ENCODE measurements around the gene AGT. TPM values are rescaled to one million over a fixed set of nuclear protein-coding genes. Genes with fewer than 3 reads are reported as not detected.

Gene AGT
- total RNA-seq, 1 donor from 2014 or later, result 118 TPM

DNA sequence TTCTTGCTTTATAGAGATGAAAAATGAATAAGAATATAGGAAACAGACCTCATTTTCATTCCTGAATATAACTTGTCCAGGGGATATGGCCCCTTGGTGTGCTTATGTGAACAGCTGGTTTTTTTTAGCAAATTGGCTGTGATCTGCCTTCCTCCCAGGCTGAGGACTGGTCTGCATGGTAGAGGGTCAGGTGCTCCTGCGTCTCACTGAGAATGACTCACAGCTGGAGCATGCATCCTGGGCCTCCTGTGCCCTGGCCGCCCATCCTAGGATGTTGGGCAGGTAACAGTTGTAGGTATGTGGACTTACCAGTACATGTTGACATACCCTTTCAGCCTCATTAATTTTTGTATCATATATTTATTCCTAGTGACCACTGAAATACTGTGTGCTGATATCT is 29.8 kb downstream of the AGT start:
- Mint-ChIP-seq H3K27me3 (ENCODE audit: low read depth) (no peaks in the 10 kb centered on the region), H3K36me3 (ENCODE audit: low read depth) (peaks cover 23% of the 10 kb centered on the region), H3K9me3 (ENCODE audit: low read depth) (no peaks in the 10 kb centered on the region), H3K4me3 (ENCODE audit: unreplicated experiment) (no peak overlapping the region), H3K4me1 (ENCODE audit: low read depth) (peaks cover 25% of the 10 kb centered on the region), H3K27ac (ENCODE audit: unreplicated experiment) (no peak overlapping the region)
- TF ChIP-seq, protein P1, sequence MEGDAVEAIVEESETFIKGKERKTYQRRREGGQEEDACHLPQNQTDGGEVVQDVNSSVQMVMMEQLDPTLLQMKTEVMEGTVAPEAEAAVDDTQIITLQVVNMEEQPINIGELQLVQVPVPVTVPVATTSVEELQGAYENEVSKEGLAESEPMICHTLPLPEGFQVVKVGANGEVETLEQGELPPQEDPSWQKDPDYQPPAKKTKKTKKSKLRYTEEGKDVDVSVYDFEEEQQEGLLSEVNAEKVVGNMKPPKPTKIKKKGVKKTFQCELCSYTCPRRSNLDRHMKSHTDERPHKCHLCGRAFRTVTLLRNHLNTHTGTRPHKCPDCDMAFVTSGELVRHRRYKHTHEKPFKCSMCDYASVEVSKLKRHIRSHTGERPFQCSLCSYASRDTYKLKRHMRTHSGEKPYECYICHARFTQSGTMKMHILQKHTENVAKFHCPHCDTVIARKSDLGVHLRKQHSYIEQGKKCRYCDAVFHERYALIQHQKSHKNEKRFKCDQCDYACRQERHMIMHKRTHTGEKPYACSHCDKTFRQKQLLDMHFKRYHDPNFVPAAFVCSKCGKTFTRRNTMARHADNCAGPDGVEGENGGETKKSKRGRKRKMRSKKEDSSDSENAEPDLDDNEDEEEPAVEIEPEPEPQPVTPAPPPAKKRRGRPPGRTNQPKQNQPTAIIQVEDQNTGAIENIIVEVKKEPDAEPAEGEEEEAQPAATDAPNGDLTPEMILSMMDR (IDR thresholded peaks at IDR 0.05), result no peak
- no peak for DNase-seq (ENCODE audit: low spot score)

DNA sequence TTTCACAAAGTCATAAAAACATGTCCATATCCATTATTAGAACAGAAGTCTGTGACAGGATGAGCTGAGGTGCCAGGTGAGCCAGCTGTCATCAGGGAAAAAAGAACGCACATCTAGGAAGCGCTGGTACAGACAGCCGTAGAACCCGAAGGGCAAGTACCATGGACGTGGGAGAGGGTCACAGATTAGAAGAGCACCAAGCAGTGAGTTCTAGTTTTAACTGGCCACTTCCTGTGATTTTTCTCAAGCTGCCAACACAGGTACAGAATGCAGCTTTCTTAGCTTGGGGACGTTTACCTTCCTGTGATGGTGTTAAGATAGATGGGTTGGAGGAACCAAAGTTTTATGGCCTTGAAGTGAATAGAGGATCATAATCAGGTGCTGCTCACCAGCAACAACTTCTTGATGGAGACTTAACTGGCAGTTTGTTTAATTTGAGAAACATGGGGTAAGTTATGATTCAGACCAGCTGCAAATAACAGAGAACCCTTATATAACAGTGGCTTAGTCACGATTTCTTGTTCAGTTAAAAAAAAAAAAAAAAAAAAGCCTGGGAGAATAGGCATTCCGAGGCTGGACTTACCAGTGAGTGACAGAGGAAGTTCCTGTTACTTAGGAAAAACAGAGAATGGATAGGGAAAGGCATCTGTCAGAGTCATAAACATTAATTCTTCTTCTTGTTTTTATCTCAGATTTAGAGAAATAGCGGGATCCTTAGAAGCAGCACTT is 30.9 kb downstream of the AGT start:
- H3K4me1 Mint-ChIP-seq (ENCODE audit: low read depth), result peaks cover 25% of the 10 kb centered on the region
- peaks cover 29% of the 10 kb centered on the region for H3K36me3 Mint-ChIP-seq (ENCODE audit: low read depth)
- TF ChIP-seq, protein P1 (IDR thresholded peaks at IDR 0.05), result no peak
- H3K27me3 Mint-ChIP-seq (ENCODE audit: low read depth), result no peaks in the 10 kb centered on the region
- DNase-seq (ENCODE audit: low spot score), result no peak
- H3K27ac Mint-ChIP-seq (ENCODE audit: unreplicated experiment), result peak overlapping the region; percentile 67
- H3K9me3 Mint-ChIP-seq (ENCODE audit: low read depth), result no peaks in the 10 kb centered on the region
- no peak overlapping the region for H3K4me3 Mint-ChIP-seq (ENCODE audit: unreplicated experiment)

DNA sequence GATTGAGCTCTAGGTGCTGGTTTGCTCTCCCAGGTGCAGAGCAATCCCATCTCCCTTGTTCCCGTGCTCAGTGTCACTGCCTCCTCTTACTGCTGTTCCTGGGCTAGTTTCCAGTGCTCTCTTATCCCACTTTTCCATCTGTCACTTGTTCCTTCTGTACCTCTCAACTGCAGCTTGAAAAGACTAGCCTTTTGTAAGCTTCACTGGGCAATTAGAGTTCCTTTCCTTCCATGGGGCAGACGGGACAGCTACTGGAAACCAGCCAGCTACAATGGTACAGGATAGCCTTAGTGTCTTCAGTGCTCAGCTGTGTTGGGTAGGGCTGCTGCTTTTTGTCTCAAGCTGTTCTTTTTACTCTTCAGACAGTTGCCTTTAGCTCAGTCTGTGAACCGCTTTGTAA is 31.6 kb downstream of the AGT start:
- peaks cover 30% of the 10 kb centered on the region for H3K36me3 Mint-ChIP-seq (ENCODE audit: low read depth)
- TF ChIP-seq, protein P1 (IDR thresholded peaks at IDR 0.05), result no peak
- H3K27ac Mint-ChIP-seq (ENCODE audit: unreplicated experiment), result peak overlapping the region; percentile 74
- no peaks in the 10 kb centered on the region for H3K9me3 Mint-ChIP-seq (ENCODE audit: low read depth)
- H3K27me3 Mint-ChIP-seq (ENCODE audit: low read depth), result no peaks in the 10 kb centered on the region
- peaks cover 25% of the 10 kb centered on the region for H3K4me1 Mint-ChIP-seq (ENCODE audit: low read depth)
- H3K4me3 Mint-ChIP-seq (ENCODE audit: unreplicated experiment), result no peak overlapping the region
- DNase-seq (ENCODE audit: low spot score), result no peak

DNA sequence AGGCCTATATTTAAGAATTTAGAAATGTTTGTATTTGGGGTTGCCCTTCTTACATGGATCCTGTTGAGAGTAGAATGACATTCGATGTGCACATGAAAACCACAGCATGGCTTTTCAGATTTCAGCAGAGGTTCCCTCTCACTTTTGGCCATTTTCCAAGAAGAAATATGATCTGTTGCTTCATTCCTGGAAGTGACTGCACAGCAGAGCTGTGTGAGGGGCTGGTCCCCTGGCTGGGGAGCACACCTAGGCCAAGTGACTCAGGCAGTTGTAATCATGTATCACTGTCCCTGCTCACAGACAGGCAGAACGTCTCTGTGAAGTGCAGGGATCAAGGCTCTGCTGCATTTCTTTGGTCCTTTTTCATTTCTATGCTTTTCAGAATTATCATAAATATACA is 32.3 kb downstream of the AGT start:
- H3K4me3 Mint-ChIP-seq (ENCODE audit: unreplicated experiment), result no peak overlapping the region
- no peaks in the 10 kb centered on the region for H3K27me3 Mint-ChIP-seq (ENCODE audit: low read depth)
- peaks cover 3% of the 10 kb centered on the region for H3K9me3 Mint-ChIP-seq (ENCODE audit: low read depth)
- peaks cover 27% of the 10 kb centered on the region for H3K36me3 Mint-ChIP-seq (ENCODE audit: low read depth)
- TF ChIP-seq, protein P1 (IDR thresholded peaks at IDR 0.05), result no peak
- DNase-seq (ENCODE audit: low spot score), result no peak
- H3K4me1 Mint-ChIP-seq (ENCODE audit: low read depth), result peaks cover 25% of the 10 kb centered on the region
- H3K27ac Mint-ChIP-seq (ENCODE audit: unreplicated experiment), result peak overlapping the region; percentile 74

DNA sequence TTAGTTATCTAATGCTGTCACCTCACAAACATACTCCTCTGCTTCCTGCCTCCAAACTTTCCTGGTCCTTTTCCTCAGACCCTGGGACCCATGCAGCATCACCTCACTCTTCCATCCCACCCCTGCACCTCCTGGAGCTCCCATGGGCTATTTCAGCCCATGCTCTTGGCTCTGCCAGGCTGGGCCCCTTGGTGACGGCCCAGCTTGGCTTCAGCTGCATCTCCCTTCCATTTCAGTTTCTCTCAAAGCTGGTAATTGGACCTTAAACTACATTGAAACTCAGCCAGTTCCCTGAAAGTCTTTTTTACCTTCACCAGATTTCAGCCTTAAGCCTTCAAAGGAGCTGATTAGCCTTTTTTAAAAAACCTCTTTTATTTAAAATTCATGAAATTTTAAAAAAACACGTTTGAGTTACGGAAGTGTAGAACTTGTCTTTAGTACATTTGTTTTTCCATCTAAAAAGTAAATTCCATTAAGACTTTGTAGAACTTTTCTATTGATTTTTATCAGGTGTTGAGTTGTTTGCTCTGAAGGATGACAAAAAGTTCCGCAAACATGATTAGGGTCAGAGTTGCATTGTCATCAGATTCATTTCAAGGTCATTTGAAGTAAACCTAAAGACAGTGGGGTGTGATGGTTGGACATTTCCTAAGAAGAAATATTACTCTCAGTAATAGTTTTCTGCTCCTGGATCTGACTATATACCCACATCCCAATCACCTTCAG is 33.5 kb downstream of the AGT start:
- no peak overlapping the region for H3K27ac Mint-ChIP-seq (ENCODE audit: unreplicated experiment)
- peaks cover 33% of the 10 kb centered on the region for H3K36me3 Mint-ChIP-seq (ENCODE audit: low read depth)

More for the DNA sequence above, 33.5 kb downstream of the AGT start:
- H3K27me3 Mint-ChIP-seq (ENCODE audit: low read depth), result no peaks in the 10 kb centered on the region
- H3K4me1 Mint-ChIP-seq (ENCODE audit: low read depth), result peaks cover 25% of the 10 kb centered on the region
- H3K4me3 Mint-ChIP-seq (ENCODE audit: unreplicated experiment), result no peak overlapping the region
- H3K9me3 Mint-ChIP-seq (ENCODE audit: low read depth), result peaks cover 11% of the 10 kb centered on the region
- TF ChIP-seq, protein P1 (IDR thresholded peaks at IDR 0.05), result no peak
- no peak for DNase-seq (ENCODE audit: low spot score)
